ENCODE data around the gene MTA3. TPM values are rescaled to one million over a fixed set of nuclear protein-coding genes. Genes with fewer than 3 reads are reported as not detected.

Gene MTA3
- total and polyA plus RNA-seq, 9 of the 15 experiments (the other 6 are each of a cell fraction or from before 2014, with no cell fraction given): 12.4 to 39.6 (median 23.5) TPM

DNA sequence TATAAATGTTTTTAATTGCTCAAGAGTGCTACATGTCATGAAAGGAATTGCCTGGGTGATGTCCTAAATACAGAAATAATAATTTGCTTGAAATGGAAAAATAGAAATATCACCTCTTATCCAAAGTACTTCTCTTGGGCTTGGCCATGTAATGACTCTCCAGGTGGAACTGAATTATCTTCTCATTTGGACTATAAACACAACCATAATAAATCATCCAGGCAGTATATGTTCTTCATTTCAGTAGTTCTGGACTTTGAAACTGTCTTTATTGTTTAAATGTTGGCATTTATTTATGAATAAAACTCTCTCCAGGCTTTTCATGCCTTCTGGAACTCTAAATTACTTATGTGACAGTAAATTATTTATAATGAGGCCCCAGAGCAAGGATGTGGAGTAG lies 155.0 kb downstream of the MTA3 start:
- peaks cover 0 to 3% of the 10 kb centered on the region in 2 experiments; a peak in 1 of 5 replicates for H3K4me1 ChIP-seq (replicated peaks in 1 of 2; ENCODE audit: control insufficient read depth in 2 of 2, insufficient read depth in 2 of 2, low read length in 2 of 2)
- no peak overlapping the region for H3K4me3 ChIP-seq
- H3K9me3 ChIP-seq (replicated peaks; ENCODE audit: control insufficient read depth, insufficient read depth, low read depth, low read length): no peaks in the 10 kb centered on the region
- CTCF ChIA-PET (ENCODE audit: low intra/inter-chr PET ratio): no interaction called here
- no peaks in the 10 kb centered on the region for H3K79me2 ChIP-seq (ENCODE audit: control insufficient read depth, insufficient read depth, low read length)
- BruUV-seq (replicated peaks): no TSS peak
- no peak overlapping the region for H3K4me2 ChIP-seq (ENCODE audit: insufficient read depth, low read length)
- no peak overlapping the region for H2AFZ ChIP-seq (ENCODE audit: low read depth, low read length)
- H4K20me1 ChIP-seq (replicated peaks; ENCODE audit: control insufficient read depth, insufficient read depth, low read length): no peaks in the 10 kb centered on the region
- no peak for TF ChIP-seq ZSCAN29 (IDR thresholded peaks at IDR 0.05)
- TF ChIP-seq ZNF584 (CRISPR knock-in tag; IDR thresholded peaks at IDR 0.05; ENCODE audit: low read depth): no peak
- TF ChIP-seq MBD2 (IDR thresholded peaks at IDR 0.05; ENCODE audit: borderline replicate concordance, low read depth): no peak
- no peak for TF ChIP-seq GTF2A2 (tag; IDR thresholded peaks at IDR 0.05)
- TF ChIP-seq ZNF354B (CRISPR knock-in tag; IDR thresholded peaks at IDR 0.05): no peak
- no peak for TF ChIP-seq ZNF143 (CRISPR knock-in tag; IDR thresholded peaks at IDR 0.05)
- TF ChIP-seq, protein P1, sequence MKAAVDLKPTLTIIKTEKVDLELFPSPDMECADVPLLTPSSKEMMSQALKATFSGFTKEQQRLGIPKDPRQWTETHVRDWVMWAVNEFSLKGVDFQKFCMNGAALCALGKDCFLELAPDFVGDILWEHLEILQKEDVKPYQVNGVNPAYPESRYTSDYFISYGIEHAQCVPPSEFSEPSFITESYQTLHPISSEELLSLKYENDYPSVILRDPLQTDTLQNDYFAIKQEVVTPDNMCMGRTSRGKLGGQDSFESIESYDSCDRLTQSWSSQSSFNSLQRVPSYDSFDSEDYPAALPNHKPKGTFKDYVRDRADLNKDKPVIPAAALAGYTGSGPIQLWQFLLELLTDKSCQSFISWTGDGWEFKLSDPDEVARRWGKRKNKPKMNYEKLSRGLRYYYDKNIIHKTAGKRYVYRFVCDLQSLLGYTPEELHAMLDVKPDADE (conservative IDR thresholded peaks at IDR 0.05; ENCODE audit: control insufficient read depth, low read depth, low read length): no peak
- no peak for TF ChIP-seq FOXA1 (IDR thresholded peaks at IDR 0.05; ENCODE audit: borderline replicate concordance)
- TF ChIP-seq, protein P2, sequence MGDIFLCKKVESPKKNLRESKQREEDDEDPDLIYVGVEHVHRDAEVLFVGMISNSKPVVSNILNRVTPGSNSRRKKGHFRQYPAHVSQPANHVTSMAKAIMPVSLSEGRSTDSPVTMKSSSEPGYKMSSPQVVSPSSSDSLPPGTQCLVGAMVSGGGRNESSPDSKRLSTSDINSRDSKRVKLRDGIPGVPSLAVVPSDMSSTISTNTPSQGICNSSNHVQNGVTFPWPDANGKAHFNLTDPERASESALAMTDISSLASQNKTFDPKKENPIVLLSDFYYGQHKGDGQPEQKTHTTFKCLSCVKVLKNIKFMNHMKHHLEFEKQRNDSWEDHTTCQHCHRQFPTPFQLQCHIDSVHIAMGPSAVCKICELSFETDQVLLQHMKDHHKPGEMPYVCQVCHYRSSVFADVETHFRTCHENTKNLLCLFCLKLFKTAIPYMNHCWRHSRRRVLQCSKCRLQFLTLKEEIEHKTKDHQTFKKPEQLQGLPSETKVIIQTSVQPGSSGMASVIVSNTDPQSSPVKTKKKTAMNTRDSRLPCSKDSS (IDR thresholded peaks at IDR 0.05; ENCODE audit: low read depth, partially characterized antibody): no peak
- TF ChIP-seq PREB (CRISPR knock-in tag; IDR thresholded peaks at IDR 0.05): no peak
- TF ChIP-seq EP400 (IDR thresholded peaks at IDR 0.05): no peak
- no peak for TF ChIP-seq POLR2AphosphoS5 (IDR thresholded peaks at IDR 0.05; ENCODE audit: control insufficient read depth, insufficient read depth, low read depth, low read length)
- no peak for TF ChIP-seq ZNF232 (CRISPR knock-in tag; IDR thresholded peaks at IDR 0.05)
- intact Hi-C loops (cut with micrococcal nuclease) (no loop called here), in situ Hi-C loops (cut with MboI) (no loop called here)
- POLR2A ChIA-PET: no interaction called here
- H3K36me3 ChIP-seq (ENCODE audit: control insufficient read depth, insufficient read depth, low read length): no peaks in the 10 kb centered on the region
- no peak overlapping the region for H3K27ac ChIP-seq (ENCODE audit: extremely low read depth, low read depth, low read length)
- ATAC-seq (no peak), FAIRE-seq (no peak), DNase-seq (ENCODE audit: extremely low read depth in 1 of 4, low spot score in 3 of 4) (no peak)
- H3K9ac ChIP-seq (ENCODE audit: insufficient read depth in 1 of 2, low read depth in 2 of 2, low read length in 2 of 2): no peak overlapping the region
- no peaks in the 10 kb centered on the region for H3K9me1 ChIP-seq (ENCODE audit: control insufficient read depth, insufficient read depth, low read length)
- peaks cover 4% of the 10 kb centered on the region in 2 experiments; a peak in 2 of 5 replicates for H3K27me3 ChIP-seq (ENCODE audit: control insufficient read depth in 2 of 2, insufficient read depth in 2 of 2, low read length in 2 of 2)

All from K562 (cell line).